HepG2 (cell line): ENCODE measurements around the gene MAP3K4. TPM values are rescaled to one million over a fixed set of nuclear protein-coding genes. Genes with fewer than 3 reads are reported as not detected.
A peak's percentile ranks its signal among the peaks of the same experiment; 100 is the strongest.

Source experiments
- ATAC-seq: fragments of 200-7000 bp; cut with Tn5 transposase; 3 replicates; pipeline ENCODE4 v1.9.1; 2020; ENCODE audit warnings: mild to moderate bottlenecking, moderate library complexity
- BruUV-seq: library from RNA; stranded (reverse); fragments of 400-500 nt; replicated peaks from 2 replicates; lab custom pipeline; 2021; lab: Mats Ljungman, UMichigan
- CTCF ChIA-PET: fragments of 300-600 bp; formaldehyde crosslinking; extraction: SDS; loops from one replicate; lab custom pipeline; 2021; ENCODE audit warnings: low total read pairs, inconsistent platforms, low intra/inter-chr PET ratio; lab: Yijun Ruan, JAX
- POLR2A ChIA-PET: fragments of 350-600 bp; sonication (Branson Sonifier 250); formaldehyde crosslinking; loops from one replicate; lab custom pipeline; 2020; ENCODE audit warnings: antibody characterized with exemption, inconsistent platforms; lab: Yijun Ruan, JAX
- DNase-seq: peaks from one replicate; pipeline ENCODE4 v3.0.0-alpha.2; 2015; ENCODE audit warnings: low spot score
- FAIRE-seq: peaks from 3 replicates; lab custom pipeline; 2011; peaks lifted over from hg19 to GRCh38; lab: Jason Lieb, UNC
- H2AFZ ChIP-seq: one replicate; pipeline ENCODE4 v1.6.1; 2011; ENCODE audit warnings: low read length, inconsistent platforms
- H3K27ac ChIP-seq: fragments of 300-600 bp; 3 replicates; pipeline ENCODE4 v1.8.0; 2011; ENCODE audit warnings: mixed run types, mild to moderate bottlenecking, mixed read lengths, low read length, inconsistent platforms; ENCODE audit not compliant: insufficient read depth; ENCODE audit errors: extremely low read length
- H3K27me3 ChIP-seq, 2 experiments: fragments of 200-600 bp in 1 of 2; 2 replicates in 1 of 2; 3 replicates in 1 of 2; pipeline versions ENCODE4 v1.6.0 to v1.8.0; 2011; ENCODE audit warnings: low read length in 2 of 2, mild to moderate bottlenecking in 2 of 2, moderate library complexity in 2 of 2, inconsistent platforms in 1 of 2; ENCODE audit not compliant: insufficient read depth in 2 of 2, control insufficient read depth in 1 of 2
- H3K36me3 ChIP-seq, 2 experiments: fragments of 200-600 bp in 1 of 2; replicated peaks in 1 of 2; 2 replicates in 1 of 2; 3 replicates in 1 of 2; pipeline versions ENCODE4 v1.5.1 to v1.8.0; 2011; ENCODE audit warnings: low read length in 2 of 2, inconsistent platforms in 1 of 2; ENCODE audit not compliant: insufficient read depth in 2 of 2, control insufficient read depth in 1 of 2
- H3K4me1 ChIP-seq: 2 replicates; pipeline ENCODE4 v1.5.1; 2012; ENCODE audit warnings: low read length, inconsistent platforms; ENCODE audit not compliant: insufficient read depth
- H3K4me2 ChIP-seq: 2 replicates; pipeline ENCODE4 v1.6.0; 2011; ENCODE audit warnings: low read depth, low read length, inconsistent platforms
- H3K4me3 ChIP-seq, 3 experiments: fragments of 200-600 bp in 1 of 3; sonication (generic), shearing (Covaris generic) in 1 of 3; replicated peaks in 1 of 3; 2 replicates each; pipeline ENCODE4 v1.5.1; 2011 to 2016; ENCODE audit warnings: low read length in 3 of 3, inconsistent platforms in 2 of 3, low read depth in 2 of 3, mild to moderate bottlenecking in 2 of 3, control low read depth in 1 of 3, mixed read lengths in 1 of 3; ENCODE audit not compliant: insufficient read depth in 1 of 3
- H3K79me2 ChIP-seq: one replicate; pipeline ENCODE4 v1.6.1; 2011; ENCODE audit warnings: low read length, inconsistent platforms; ENCODE audit not compliant: insufficient read depth
- H3K9ac ChIP-seq: 2 replicates; pipeline ENCODE4 v1.6.0; 2011; ENCODE audit warnings: mild to moderate bottlenecking, low read depth, low read length, inconsistent platforms; ENCODE audit not compliant: insufficient read depth
- H3K9me3 ChIP-seq: 2 replicates; pipeline ENCODE4 v1.5.1; 2012; ENCODE audit warnings: mild to moderate bottlenecking, low read length
- H4K20me1 ChIP-seq: 2 replicates; pipeline ENCODE4 v1.6.0; 2011; ENCODE audit warnings: inconsistent platforms, mild to moderate bottlenecking, low read length, moderate library complexity; ENCODE audit not compliant: insufficient read depth
- HNF4A ChIP-seq: sonication (generic); formaldehyde crosslinking; IDR thresholded peaks from 2 replicates; pipeline ENCODE4 v1.4.0; 2020; ENCODE audit warnings: missing genetic modification reagents
- TSC22D2 ChIP-seq: sonication (generic); formaldehyde crosslinking; IDR thresholded peaks from 2 replicates; pipeline ENCODE4 v1.5.1; 2020; ENCODE audit warnings: missing genetic modification reagents, mild to moderate bottlenecking, borderline replicate concordance
- WGBS: methylation state at CpG from one replicate; pipeline ENCODE4 v1.1.6; 2017; ENCODE audit warnings: low lambda C conversion rate; 5-methylcytosine and 5-hydroxymethylcytosine counted together
- in situ Hi-C: cut with HindIII; loops from 2 replicates; pipeline ENCODE4 v1.10.0; 2017; ENCODE audit warnings: low pct_unique_long_range_greater_than_20kb; ENCODE audit not compliant: extremely low pct_ligation_motif_present
- intact Hi-C: fragments of 100-400 bp; cut with micrococcal nuclease; formaldehyde crosslinking; loops from one replicate; pipeline ENCODE4 v1.10.0; 2022; ENCODE audit not compliant: unreplicated experiment
- polyA plus RNA-seq, 8 experiments: library from polyadenylated mRNA; depleted of rRNA in 3 of 8; stranded (reverse) in 7 of 8; unstranded in 1 of 8; fragments of >200 nt; fragmentation: Illumina TruSeq in 4 of 8; extraction: Trizol in 4 of 8; gene quantifications; 2 replicates each; pipeline versions ENCODE4 v1.2.1 to v1.2.3, GENCODE V29; 2011 to 2016; ENCODE audit warnings: low read depth in 4 of 8, missing spikeins in 1 of 8, mixed read lengths in 1 of 8; ENCODE audit not compliant: insufficient read depth in 1 of 8
- total RNA-seq, 5 experiments: library from RNA; depleted of rRNA; stranded (reverse); fragments of >200 nt; fragmentation: Illumina TruSeq; extraction: Trizol; gene quantifications; 2 replicates each; pipeline ENCODE4 v1.2.3, GENCODE V29; 2016; ENCODE audit warnings: low read depth in 1 of 5
- TF ChIP-seq, protein P1 (sequence below): sonication (generic); formaldehyde crosslinking; IDR thresholded peaks from 2 replicates; pipeline ENCODE4 v1.5.0; 2020; ENCODE audit warnings: mild to moderate bottlenecking, missing genetic modification reagents
- TF ChIP-seq, protein P2 (sequence below): sonication (generic); formaldehyde crosslinking; IDR thresholded peaks from 2 replicates; pipeline ENCODE4 v1.5.0; 2020; ENCODE audit warnings: mild to moderate bottlenecking, missing genetic modification reagents, moderate library complexity

The MAP3K4 gene
- total and polyA plus RNA-seq, 2 of the 13 experiments (the other 11 are each of a cell fraction or from before 2014, with no cell fraction given): 12.9 to 33.6 TPM

DNA sequence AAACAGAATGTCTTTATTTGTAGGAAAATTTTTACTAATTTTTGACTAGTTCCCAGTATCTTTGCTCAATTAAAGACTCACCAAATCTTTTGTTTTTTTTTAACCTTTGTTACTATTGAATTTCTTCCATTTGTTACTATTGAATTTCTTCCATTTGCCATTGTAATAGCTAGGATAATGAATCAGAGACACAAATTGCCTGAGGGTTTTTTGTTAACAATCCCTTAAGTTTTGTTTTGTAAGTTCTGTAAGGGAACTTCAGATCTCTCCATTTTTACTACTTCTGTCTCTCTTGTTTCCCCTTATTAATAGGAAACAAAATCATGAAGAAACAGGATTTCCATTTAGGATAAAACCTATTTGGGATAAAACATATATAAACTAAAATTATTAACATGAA lies 104.3 kb downstream of the MAP3K4 start:
- Histone ChIP-seq H3K4me2 (no peak overlapping the region), H3K27ac (no peak overlapping the region), H3K9me3 (no peaks in the 10 kb centered on the region), H3K4me1 (no peaks in the 10 kb centered on the region), H4K20me1 (no peaks in the 10 kb centered on the region), H3K79me2 (no peaks in the 10 kb centered on the region), H2AFZ (no peak overlapping the region), H3K27me3 (no peaks in the 10 kb centered on the region), H3K9ac (no peak overlapping the region), H3K36me3 (peaks cover 18 to 46% of the 10 kb centered on the region in 2 experiments), H3K4me3 (no peak overlapping the region)
- intact Hi-C loops: loop anchor here (10.0 kb wide), 1 partner anchor 161 kb away; no protein-coding TSS in a partner anchor
- no peak for TF ChIP-seq HNF4A (CRISPR knock-in tag)
- TF ChIP-seq, protein P1, sequence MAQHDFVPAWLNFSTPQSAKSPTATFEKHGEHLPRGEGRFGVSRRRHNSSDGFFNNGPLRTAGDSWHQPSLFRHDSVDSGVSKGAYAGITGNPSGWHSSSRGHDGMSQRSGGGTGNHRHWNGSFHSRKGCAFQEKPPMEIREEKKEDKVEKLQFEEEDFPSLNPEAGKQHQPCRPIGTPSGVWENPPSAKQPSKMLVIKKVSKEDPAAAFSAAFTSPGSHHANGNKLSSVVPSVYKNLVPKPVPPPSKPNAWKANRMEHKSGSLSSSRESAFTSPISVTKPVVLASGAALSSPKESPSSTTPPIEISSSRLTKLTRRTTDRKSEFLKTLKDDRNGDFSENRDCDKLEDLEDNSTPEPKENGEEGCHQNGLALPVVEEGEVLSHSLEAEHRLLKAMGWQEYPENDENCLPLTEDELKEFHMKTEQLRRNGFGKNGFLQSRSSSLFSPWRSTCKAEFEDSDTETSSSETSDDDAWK: no peak
- POLR2A ChIA-PET: no interaction called here
- no peak for FAIRE-seq
- no peak for ATAC-seq
- in situ Hi-C loops: loop anchor here (5.0 kb wide), 1 partner anchor 276 kb away; no protein-coding TSS in a partner anchor
- CTCF ChIA-PET: no interaction called here
- no peak for DNase-seq
- BruUV-seq: no TSS peak

DNA sequence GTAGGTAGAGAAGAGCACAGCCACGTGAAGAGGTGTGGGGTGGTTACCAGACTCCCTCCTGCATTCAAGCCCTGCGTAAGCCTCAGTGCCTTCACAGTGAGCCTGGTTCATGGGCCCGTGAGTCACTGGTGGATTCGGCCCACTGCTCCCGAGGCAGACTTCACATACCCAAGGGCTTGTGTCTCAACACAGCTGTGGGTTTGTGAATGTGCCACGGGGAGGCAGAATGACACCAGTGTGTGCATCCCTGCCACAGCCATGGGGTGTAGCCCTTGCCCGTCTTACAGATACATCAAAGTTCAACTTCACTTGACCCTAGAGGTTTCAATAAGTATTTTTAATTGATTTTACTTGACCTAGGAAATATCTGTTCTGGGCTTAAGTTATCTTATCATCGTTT lies 108.5 kb downstream of the MAP3K4 start:
- ATAC-seq: peak; percentile 45; the same call in 2 of the 3 replicates
- intact Hi-C loops: loop anchor here (2.0 kb wide), 1 partner anchor 271 kb away; no protein-coding TSS in a partner anchor

More for the DNA sequence above, 108.5 kb downstream of the MAP3K4 start:
- no peaks in the 10 kb centered on the region for H3K27me3 ChIP-seq
- no peaks in the 10 kb centered on the region for H3K9me3 ChIP-seq
- no peaks in the 10 kb centered on the region for H3K4me1 ChIP-seq
- 98% methylated on average over 8 of the region's 8 CpGs for WGBS
- no peak for TF ChIP-seq TSC22D2 (CRISPR knock-in tag)
- TF ChIP-seq, protein P2, sequence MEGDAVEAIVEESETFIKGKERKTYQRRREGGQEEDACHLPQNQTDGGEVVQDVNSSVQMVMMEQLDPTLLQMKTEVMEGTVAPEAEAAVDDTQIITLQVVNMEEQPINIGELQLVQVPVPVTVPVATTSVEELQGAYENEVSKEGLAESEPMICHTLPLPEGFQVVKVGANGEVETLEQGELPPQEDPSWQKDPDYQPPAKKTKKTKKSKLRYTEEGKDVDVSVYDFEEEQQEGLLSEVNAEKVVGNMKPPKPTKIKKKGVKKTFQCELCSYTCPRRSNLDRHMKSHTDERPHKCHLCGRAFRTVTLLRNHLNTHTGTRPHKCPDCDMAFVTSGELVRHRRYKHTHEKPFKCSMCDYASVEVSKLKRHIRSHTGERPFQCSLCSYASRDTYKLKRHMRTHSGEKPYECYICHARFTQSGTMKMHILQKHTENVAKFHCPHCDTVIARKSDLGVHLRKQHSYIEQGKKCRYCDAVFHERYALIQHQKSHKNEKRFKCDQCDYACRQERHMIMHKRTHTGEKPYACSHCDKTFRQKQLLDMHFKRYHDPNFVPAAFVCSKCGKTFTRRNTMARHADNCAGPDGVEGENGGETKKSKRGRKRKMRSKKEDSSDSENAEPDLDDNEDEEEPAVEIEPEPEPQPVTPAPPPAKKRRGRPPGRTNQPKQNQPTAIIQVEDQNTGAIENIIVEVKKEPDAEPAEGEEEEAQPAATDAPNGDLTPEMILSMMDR (CRISPR knock-in tag): 0 out of 2 replicates have a peak, but pooled peaks have one; percentile 19
- TF ChIP-seq, all 625 proteins: peak for 1
- ChIA-PET POLR2A (no interaction called here), CTCF (no interaction called here)
- FAIRE-seq: no peak
- H4K20me1 ChIP-seq: no peaks in the 10 kb centered on the region
- no peak overlapping the region for H3K27ac ChIP-seq
- no peak overlapping the region for H3K4me2 ChIP-seq
- in situ Hi-C loops: no loop called here
- no peak overlapping the region for H3K4me3 ChIP-seq
- no peaks in the 10 kb centered on the region for H3K79me2 ChIP-seq
- no peak overlapping the region for H3K9ac ChIP-seq
- H2AFZ ChIP-seq: no peak overlapping the region
- H3K36me3 ChIP-seq: peaks cover 12 to 44% of the 10 kb centered on the region in 2 experiments
- BruUV-seq: no TSS peak
- DNase-seq: no peak
